H1 (cell line): ENCODE data around the gene ANXA2R. TPM values are rescaled to one million over a fixed set of nuclear protein-coding genes. Genes with fewer than 3 reads are reported as not detected.

Source experiments
- ATF3 ChIP-seq: IDR thresholded peaks from 2 replicates; pipeline ENCODE4 v1.6.1; 2011; ENCODE audit warnings: low read depth, mild to moderate bottlenecking, low read length; ENCODE audit not compliant: insufficient read depth
- CHD7 ChIP-seq: fragments of 300-600 bp; sonication (generic); IDR thresholded peaks from 2 replicates; pipeline ENCODE4 v1.7.1; 2012; ENCODE audit warnings: low read length, moderate library complexity, mild to moderate bottlenecking, inconsistent platforms; ENCODE audit not compliant: insufficient replicate concordance
- HDAC2 ChIP-seq, 2 experiments: fragments of 300-600 bp in 1 of 2; sonication (generic) in 1 of 2; IDR thresholded peaks; 2 replicates each; pipeline ENCODE4 v1.6.1; 2011 to 2012; ENCODE audit warnings: low read depth in 2 of 2, low read length in 2 of 2, mild to moderate bottlenecking in 2 of 2, moderate library complexity in 2 of 2, borderline replicate concordance in 1 of 2, inconsistent platforms in 1 of 2
- MAX ChIP-seq: IDR thresholded peaks from 2 replicates; pipeline ENCODE4 v1.6.1; 2012; ENCODE audit warnings: inconsistent platforms
- POLR2AphosphoS5 ChIP-seq: IDR thresholded peaks from 2 replicates; pipeline ENCODE4 v1.6.1; 2011; ENCODE audit warnings: low read depth, low read length
- SP2 ChIP-seq: IDR thresholded peaks from 2 replicates; pipeline ENCODE4 v1.6.1; 2012; ENCODE audit warnings: mild to moderate bottlenecking, low read length, inconsistent platforms
- USF2 ChIP-seq: IDR thresholded peaks from 2 replicates; pipeline ENCODE4 v1.6.1; 2011; ENCODE audit warnings: low read length, improper control_type of control experiment
- polyA plus RNA-seq, 7 experiments: library from polyadenylated mRNA; depleted of rRNA in 3 of 7; stranded (reverse) in 5 of 7; unstranded in 2 of 7; fragments of >200 nt in 5 of 7; fragments of 200-250 nt in 2 of 7; gene quantifications; 1 replicate in 5 of 7; 2 replicates in 1 of 7; 4 replicates in 1 of 7; pipeline versions ENCODE4 v1.2.1 to v1.2.3, GENCODE V29; 2011 to 2013; ENCODE audit warnings: missing spikeins in 2 of 7, mixed read lengths in 2 of 7
- total RNA-seq: library from RNA; stranded (reverse); fragmentation: NEBNext Ultra II Directional; extraction: Animal tissue kit (Norgen Biotek cat#: 25700); gene quantifications from 2 replicates; pipeline ENCODE4 v1.2.1, GENCODE V29; 2021

ANXA2R gene
- total and polyA plus RNA-seq, 2 of the 8 experiments (the other 6 are each of a cell fraction or from before 2014, with no cell fraction given) = 0.08 to 0.17 TPM

GRCh38 chr5:43039471-43040286 is 440 bp downstream of the ANXA2R start (continued):
- no peak for TF ChIP-seq CHD7
- 0 out of 4 replicates have a peak, but pooled peaks have one; percentile 2 to 43 for TF ChIP-seq HDAC2 (IDR thresholded peaks at IDR 0.05; ENCODE audit: borderline replicate concordance in 1 of 2, low read depth in 2 of 2, low read length in 2 of 2)
- no peak for TF ChIP-seq MAX
- TF ChIP-seq ATF3 = no peak
- TF ChIP-seq POLR2AphosphoS5 = no peak
- no peak for TF ChIP-seq USF2
- no peak for TF ChIP-seq SP2
